ENCODE measurements around the gene CLASP1.

Gene CLASP1

GRCh38 chr2:121519153-121519552, 130.1 kb downstream of the CLASP1 start:
- no peaks in the 10 kb centered on the region for H3K79me2 ChIP-seq (ENCODE audit: insufficient read depth, low read length)
- H3K4me1 ChIP-seq (ENCODE audit: insufficient read depth, low read length, severe bottlenecking): no peaks in the 10 kb centered on the region
- no peak overlapping the region for H3K4me2 ChIP-seq (ENCODE audit: low read length)
- H3K27ac ChIP-seq (ENCODE audit: low read depth, low read length, poor library complexity, severe bottlenecking): no peak overlapping the region
- H2AFZ ChIP-seq (ENCODE audit: low read length): no peak overlapping the region
- H3K27me3 ChIP-seq (ENCODE audit: insufficient read depth, low read length): no peaks in the 10 kb centered on the region
- no peaks in the 10 kb centered on the region for H3K9me3 ChIP-seq (ENCODE audit: low read length)
- TF ChIP-seq CTCF (IDR thresholded peaks at IDR 0.05; ENCODE audit: low read length) (no peak), EZH2 (IDR thresholded peaks at IDR 0.05; ENCODE audit: borderline replicate concordance, low read length) (no peak)
- no peaks in the 10 kb centered on the region for H4K20me1 ChIP-seq (ENCODE audit: insufficient read depth, low read length)
- no peaks in the 10 kb centered on the region for H3K9me2 ChIP-seq (ENCODE audit: low read depth, low read length)
- no peaks in the 10 kb centered on the region for H3F3A ChIP-seq (ENCODE audit: insufficient read depth, low read length)
- H3K4me3 ChIP-seq (ENCODE audit: low read depth, low read length, poor library complexity, severe bottlenecking): no peak overlapping the region
- no peak overlapping the region for H3K9ac ChIP-seq (ENCODE audit: low read length)
- H3K36me3 ChIP-seq (ENCODE audit: insufficient read depth, low read length): peaks cover 51% of the 10 kb centered on the region; the same call in 1 of the 2 replicates

- Histone ChIP-seq H3K9ac (ENCODE audit: low read length) (no peak overlapping the region), H3K9me2 (ENCODE audit: low read depth, low read length) (no peaks in the 10 kb centered on the region), H3F3A (ENCODE audit: insufficient read depth, low read length) (no peaks in the 10 kb centered on the region), H4K20me1 (ENCODE audit: insufficient read depth, low read length) (no peaks in the 10 kb centered on the region), H3K4me3 (ENCODE audit: low read depth, low read length, poor library complexity, severe bottlenecking) (no peak overlapping the region), H3K79me2 (ENCODE audit: insufficient read depth, low read length) (no peaks in the 10 kb centered on the region), H2AFZ (ENCODE audit: low read length) (no peak overlapping the region), H3K4me2 (ENCODE audit: low read length) (no peak overlapping the region), H3K4me1 (ENCODE audit: insufficient read depth, low read length, severe bottlenecking) (no peaks in the 10 kb centered on the region), H3K36me3 (ENCODE audit: insufficient read depth, low read length) (peaks cover 33% of the 10 kb centered on the region; the same call in 1 of the 2 replicates), H3K27me3 (ENCODE audit: insufficient read depth, low read length) (no peaks in the 10 kb centered on the region), H3K27ac (ENCODE audit: low read depth, low read length, poor library complexity, severe bottlenecking) (no peak overlapping the region), H3K9me3 (ENCODE audit: low read length) (no peaks in the 10 kb centered on the region)
- no peak for TF ChIP-seq CTCF (IDR thresholded peaks at IDR 0.05; ENCODE audit: low read length)
- TF ChIP-seq EZH2 (IDR thresholded peaks at IDR 0.05; ENCODE audit: borderline replicate concordance, low read length): no peak
Observed at GRCh38 chr2:121513597-121514333, 135.5 kb downstream of the CLASP1 start.

GRCh38 chr2:121510857-121511256, 138.4 kb downstream of the CLASP1 start:
- H4K20me1 ChIP-seq (ENCODE audit: insufficient read depth, low read length): no peaks in the 10 kb centered on the region
- H3K27me3 ChIP-seq (ENCODE audit: insufficient read depth, low read length): no peaks in the 10 kb centered on the region
- no peak overlapping the region for H3K4me2 ChIP-seq (ENCODE audit: low read length)
- no peak overlapping the region for H3K27ac ChIP-seq (ENCODE audit: low read depth, low read length, poor library complexity, severe bottlenecking)
- H3K4me1 ChIP-seq (ENCODE audit: insufficient read depth, low read length, severe bottlenecking): no peaks in the 10 kb centered on the region
- H3F3A ChIP-seq (ENCODE audit: insufficient read depth, low read length): no peaks in the 10 kb centered on the region
- no peak overlapping the region for H3K9ac ChIP-seq (ENCODE audit: low read length)
- no peak for TF ChIP-seq EZH2 (IDR thresholded peaks at IDR 0.05; ENCODE audit: borderline replicate concordance, low read length)
- no peak for TF ChIP-seq CTCF (IDR thresholded peaks at IDR 0.05; ENCODE audit: low read length)
- H3K36me3 ChIP-seq (ENCODE audit: insufficient read depth, low read length): peaks cover 48% of the 10 kb centered on the region
- H3K9me2 ChIP-seq (ENCODE audit: low read depth, low read length): no peaks in the 10 kb centered on the region
- no peaks in the 10 kb centered on the region for H3K9me3 ChIP-seq (ENCODE audit: low read length)
- no peak overlapping the region for H3K4me3 ChIP-seq (ENCODE audit: low read depth, low read length, poor library complexity, severe bottlenecking)
- H3K79me2 ChIP-seq (ENCODE audit: insufficient read depth, low read length): peaks cover 9% of the 10 kb centered on the region
- no peak overlapping the region for H2AFZ ChIP-seq (ENCODE audit: low read length)

Measured in OCI-LY1 (cell line).